Measurements from ENCODE around the gene ZNF668. TPM values are rescaled to one million over a fixed set of nuclear protein-coding genes. Genes with fewer than 3 reads are reported as not detected.

ZNF668 gene
- total and polyA plus RNA-seq, 2 of the 13 experiments (the other 11 are each of a cell fraction or from before 2014, with no cell fraction given), result 3.8 to 9.8 TPM

GRCh38 chr16:31073970-31074813 is at the start of gene ZNF668, which contains the start of gene ZNF646 (continued):
- TF ChIP-seq ZBTB39 (CRISPR knock-in tag; IDR thresholded peaks at IDR 0.05), result 0 out of 2 replicates have a peak, but pooled peaks have one; percentile 41
- TF ChIP-seq ZNF557 (CRISPR knock-in tag; IDR thresholded peaks at IDR 0.05), result peak; percentile 46; the same call in 1 of the 2 replicates
- peak; percentile 36; the same call in 1 of the 2 replicates for TF ChIP-seq ZMYM3 (CRISPR knock-in tag; IDR thresholded peaks at IDR 0.05)
- no peak for TF ChIP-seq ZNF790 (CRISPR knock-in tag; IDR thresholded peaks at IDR 0.05; ENCODE audit: borderline replicate concordance)
- TF ChIP-seq ARHGAP35 (CRISPR knock-in tag; IDR thresholded peaks at IDR 0.05; ENCODE audit: borderline replicate concordance), result peak; percentile 73
- TF ChIP-seq SETDB1 (CRISPR knock-in tag; IDR thresholded peaks at IDR 0.05; ENCODE audit: borderline replicate concordance), result no peak
- no peak for TF ChIP-seq HHEX (CRISPR knock-in tag; IDR thresholded peaks at IDR 0.05)
- no peak for TF ChIP-seq MTERF4 (CRISPR knock-in tag; IDR thresholded peaks at IDR 0.05)
- peak; percentile 89 for TF ChIP-seq ZHX2 (IDR thresholded peaks at IDR 0.05; ENCODE audit: low read depth)
- TF ChIP-seq ZHX2 (CRISPR knock-in tag; IDR thresholded peaks at IDR 0.05; ENCODE audit: borderline replicate concordance), result no peak
- TF ChIP-seq ZNF720 (CRISPR knock-in tag; IDR thresholded peaks at IDR 0.05), result no peak
- peak; percentile 99 for TF ChIP-seq ZNF572 (CRISPR knock-in tag; IDR thresholded peaks at IDR 0.05)
- peak; percentile 44; the same call in 1 of the 2 replicates for TF ChIP-seq ZNF138 (CRISPR knock-in tag; IDR thresholded peaks at IDR 0.05; ENCODE audit: low read depth)
- peak; percentile 90 for TF ChIP-seq HNRNPK (IDR thresholded peaks at IDR 0.05; ENCODE audit: low read depth, low read length, poor library complexity, severe bottlenecking)
- TF ChIP-seq ZBTB49 (CRISPR knock-in tag; IDR thresholded peaks at IDR 0.05; ENCODE audit: borderline replicate concordance), result no peak
- peak; percentile 49; the same call in 1 of the 2 replicates for TF ChIP-seq CEBPG (CRISPR knock-in tag; IDR thresholded peaks at IDR 0.05)
- TF ChIP-seq KAT2B (IDR thresholded peaks at IDR 0.05; ENCODE audit: borderline replicate concordance, low read depth, low read length), result no peak
- no peak; the same call in 1 of the 2 replicates for TF ChIP-seq NCOA1 (CRISPR knock-in tag; IDR thresholded peaks at IDR 0.05)

All from HepG2 (cell line).